GM19328 (cell line): Measurements from ENCODE around the gene NOTCH3.

Source experiments
- ATAC-seq: cut with Tn5 transposase; IDR thresholded peaks from one replicate; pipeline ENCODE4 v1.9.1; 2021; ENCODE audit warnings: mild to moderate bottlenecking, moderate library complexity; ENCODE audit not compliant: unreplicated experiment

Gene NOTCH3

GRCh38 chr19:15236886-15237285, 36.1 kb upstream of the NOTCH3 start:
- ATAC-seq, result no peak

GRCh38 chr19:15235781-15236180, 35.0 kb upstream of the NOTCH3 start:
- ATAC-seq, result no peak

- no peak for ATAC-seq
These were observed 33.8 kb upstream of the NOTCH3 start for GRCh38 chr19:15234431-15235130.

- no peak for ATAC-seq
These were observed 30.5 kb upstream of the NOTCH3 start for GRCh38 chr19:15231271-15231670.

GRCh38 chr19:15227261-15227660, 26.5 kb upstream of the NOTCH3 start:
- no peak for ATAC-seq

- no peak for ATAC-seq
These were observed 25.0 kb upstream of the NOTCH3 start for GRCh38 chr19:15225760-15226159.

- ATAC-seq, result no peak
These were observed 23.0 kb upstream of the NOTCH3 start for GRCh38 chr19:15223649-15224361.

- ATAC-seq, result no peak
These were observed 22.2 kb upstream of the NOTCH3 start for GRCh38 chr19:15222738-15223648.

GRCh38 chr19:15220833-15221232, 20.0 kb upstream of the NOTCH3 start:
- no peak for ATAC-seq

GRCh38 chr19:15218501-15218900, 17.7 kb upstream of the NOTCH3 start:
- no peak for ATAC-seq

GRCh38 chr19:15216363-15216762, 15.6 kb upstream of the NOTCH3 start:
- ATAC-seq, result no peak

GRCh38 chr19:15213715-15214381, 13.1 kb upstream of the NOTCH3 start:
- no peak for ATAC-seq

GRCh38 chr19:15212711-15213110, 11.9 kb upstream of the NOTCH3 start:
- no peak for ATAC-seq

- ATAC-seq, result no peak
These were observed 9.6 kb upstream of the NOTCH3 start for GRCh38 chr19:15210323-15210781.

GRCh38 chr19:15201374-15202023, 704 bp upstream of the NOTCH3 start:
- no peak for ATAC-seq

- ATAC-seq, result no peak
These were observed 888 bp downstream of the NOTCH3 start for GRCh38 chr19:15199661-15200552.

- ATAC-seq, result no peak
These were observed 1.7 kb downstream of the NOTCH3 start for GRCh38 chr19:15198951-15199660.

- ATAC-seq, result no peak
These were observed 2.9 kb downstream of the NOTCH3 start for GRCh38 chr19:15197942-15198341.
